CD4-positive, CD25-positive, alpha-beta regulatory T cell (primary cell): Measurements from ENCODE around the gene SPATA24. TPM values are rescaled to one million over a fixed set of nuclear protein-coding genes. Genes with fewer than 3 reads are reported as not detected.

Experiments
- ATAC-seq, 2 donors: fragments of 150-1000 bp; cut with Tn5 transposase; one replicate each; pipeline ENCODE4 v1.10.0; 2021; ENCODE audit warnings: low read depth in 2 of 2, moderate number of reproducible peaks in 2 of 2, moderate library complexity in 1 of 2
- DNase-seq, 3 donors: peaks; one replicate each; pipeline versions ENCODE4 v3.0.0 to v3.0.0-alpha.2; 2012 to 2022; ENCODE audit warnings: mixed read lengths in 1 of 3
- H3K27ac ChIP-seq: one replicate; pipeline ENCODE4 v1.7.0; 2013; ENCODE audit warnings: mild to moderate bottlenecking, low read length; ENCODE audit not compliant: insufficient read depth, poor library complexity, severe bottlenecking
- H3K27me3 ChIP-seq: one replicate; pipeline ENCODE4 v1.7.0; 2013; ENCODE audit warnings: low read length; ENCODE audit not compliant: control insufficient read depth, insufficient read depth
- H3K36me3 ChIP-seq: one replicate; pipeline ENCODE4 v1.7.0; 2013; ENCODE audit warnings: mild to moderate bottlenecking, low read length, moderate library complexity; ENCODE audit not compliant: control insufficient read depth, insufficient read depth
- H3K4me1 ChIP-seq: 2 replicates; pipeline ENCODE4 v1.7.0; 2013; ENCODE audit warnings: mild to moderate bottlenecking, low read length; ENCODE audit not compliant: insufficient read depth, control insufficient read depth, poor library complexity, severe bottlenecking
- H3K4me3 ChIP-seq: one replicate; pipeline ENCODE4 v1.7.0; 2013; ENCODE audit warnings: low read depth, mild to moderate bottlenecking, low read length, moderate library complexity
- H3K9me3 ChIP-seq, 2 experiments: 1 replicate in 1 of 2; 2 replicates in 1 of 2; pipeline ENCODE4 v1.7.0; 2013; ENCODE audit warnings: low read length in 2 of 2, mild to moderate bottlenecking in 1 of 2, moderate library complexity in 1 of 2; ENCODE audit not compliant: control insufficient read depth in 2 of 2
- H3K27ac Mint-ChIP-seq, 3 donors: one replicate each; pipeline ENCODE4 v1.8.0; 2020 to 2022; ENCODE audit warnings: mild to moderate bottlenecking in 3 of 3, mixed read lengths in 3 of 3, moderate library complexity in 2 of 3
- H3K27me3 Mint-ChIP-seq: one replicate; pipeline ENCODE4 v1.8.0; 2022; ENCODE audit warnings: mild to moderate bottlenecking, mixed read lengths
- H3K36me3 Mint-ChIP-seq: one replicate; pipeline ENCODE4 v1.8.0; 2020; ENCODE audit warnings: mixed read lengths
- H3K4me1 Mint-ChIP-seq, 4 donors: one replicate each; pipeline ENCODE4 v1.8.0; 2020 to 2022; ENCODE audit warnings: mixed read lengths in 4 of 4, mild to moderate bottlenecking in 1 of 4
- H3K4me3 Mint-ChIP-seq, 4 donors: one replicate each; pipeline ENCODE4 v1.8.0; 2020 to 2022; ENCODE audit warnings: mild to moderate bottlenecking in 4 of 4, mixed read lengths in 4 of 4, moderate library complexity in 3 of 4
- H3K9me3 Mint-ChIP-seq, 7 donors: one replicate each; pipeline ENCODE4 v1.8.0; 2020 to 2022; ENCODE audit warnings: mixed read lengths in 7 of 7, mild to moderate bottlenecking in 3 of 7, moderate library complexity in 2 of 7
- polyA plus RNA-seq, 4 donors: library from polyadenylated mRNA; unstranded; fragments of 300-500 nt; fragmentation: Illumina TruSeq; gene quantifications; one replicate each; pipeline ENCODE4 v1.2.3, GENCODE V29; 2021
- total RNA-seq: library from RNA; stranded (reverse); gene quantifications from one replicate; pipeline ENCODE4 v1.2.3, GENCODE V29; 2022

The SPATA24 gene
- total and polyA plus RNA-seq, 5 donors from 2014 or later, result 4.4 to 6.8 (median 5.5) TPM

- peak overlapping the region in 1 of 3 donors; percentile 76 for H3K27ac Mint-ChIP-seq
Observed at GRCh38 chr5:139374909-139375308, 29.0 kb downstream of the SPATA24 start.

GRCh38 chr5:139371482-139372435, 32.1 kb downstream of the SPATA24 start:
- H3K4me3 ChIP-seq, result no peak overlapping the region
- H3K9me3 Mint-ChIP-seq, result peaks cover 0 to 1% (median 0%) of the 10 kb centered on the region in 7 donors
- no peaks in the 10 kb centered on the region for H3K9me3 ChIP-seq
- peaks cover 15% of the 10 kb centered on the region for H3K36me3 Mint-ChIP-seq
- ATAC-seq (no peak), DNase-seq (no peak)
- H3K4me3 Mint-ChIP-seq, result no peak overlapping the region
- peaks cover 0 to 9% (median 5%) of the 10 kb centered on the region in 4 donors for H3K4me1 Mint-ChIP-seq
- H3K27ac Mint-ChIP-seq, result peak overlapping the region in 2 of 3 donors; percentile 1 to 29
- peaks cover 44% of the 10 kb centered on the region for H3K36me3 ChIP-seq
- no peaks in the 10 kb centered on the region for H3K27me3 Mint-ChIP-seq
- no peak overlapping the region for H3K27ac ChIP-seq
- H3K27me3 ChIP-seq, result no peaks in the 10 kb centered on the region
- no peaks in the 10 kb centered on the region for H3K4me1 ChIP-seq

More at GRCh38 chr5:139374909-139375308, 29.0 kb downstream of the SPATA24 start:
- no peak for ATAC-seq
- Mint-ChIP-seq H3K27me3 (no peaks in the 10 kb centered on the region), H3K9me3 (peaks cover 0 to 1% (median 0%) of the 10 kb centered on the region in 7 donors), H3K36me3 (peaks cover 18% of the 10 kb centered on the region), H3K4me1 (peaks cover 0 to 16% (median 6%) of the 10 kb centered on the region in 4 donors), H3K4me3 (no peak overlapping the region)
- no peaks in the 10 kb centered on the region for H3K27me3 ChIP-seq
- H3K4me3 ChIP-seq, result no peak overlapping the region
- H3K27ac ChIP-seq, result no peak overlapping the region
- DNase-seq, result no peak
- H3K4me1 ChIP-seq, result no peaks in the 10 kb centered on the region
- H3K9me3 ChIP-seq, result no peaks in the 10 kb centered on the region
- H3K36me3 ChIP-seq, result peaks cover 17% of the 10 kb centered on the region

- Mint-ChIP-seq H3K4me1 (peaks cover 0 to 9% (median 4%) of the 10 kb centered on the region in 4 donors), H3K4me3 (no peak overlapping the region), H3K27me3 (no peaks in the 10 kb centered on the region), H3K27ac (no peak overlapping the region), H3K36me3 (peaks cover 16% of the 10 kb centered on the region), H3K9me3 (peaks cover 0 to 1% (median 0%) of the 10 kb centered on the region in 7 donors)
- no peak overlapping the region for H3K27ac ChIP-seq
- H3K9me3 ChIP-seq, result no peaks in the 10 kb centered on the region
- H3K4me1 ChIP-seq, result no peaks in the 10 kb centered on the region
- H3K27me3 ChIP-seq, result no peaks in the 10 kb centered on the region
- DNase-seq (no peak), ATAC-seq (no peak)
- peaks cover 63% of the 10 kb centered on the region for H3K36me3 ChIP-seq
- H3K4me3 ChIP-seq, result no peak overlapping the region
Observed at GRCh38 chr5:139369181-139369580, 34.7 kb downstream of the SPATA24 start.

- ATAC-seq (no peak), DNase-seq (peak in 1 of 3 donors; percentile 29)
- Mint-ChIP-seq H3K27ac (no peak overlapping the region), H3K4me1 (peaks cover 0 to 9% (median 6%) of the 10 kb centered on the region in 4 donors), H3K4me3 (no peak overlapping the region), H3K27me3 (no peaks in the 10 kb centered on the region), H3K36me3 (peaks cover 22% of the 10 kb centered on the region), H3K9me3 (no peaks in the 10 kb centered on the region)
- H3K36me3 ChIP-seq, result peaks cover 66% of the 10 kb centered on the region
- H3K27me3 ChIP-seq, result no peaks in the 10 kb centered on the region
- no peaks in the 10 kb centered on the region for H3K9me3 ChIP-seq
- H3K4me3 ChIP-seq, result no peak overlapping the region
- H3K4me1 ChIP-seq, result no peaks in the 10 kb centered on the region
- no peak overlapping the region for H3K27ac ChIP-seq
Observed at GRCh38 chr5:139368613-139369012, 35.3 kb downstream of the SPATA24 start.

- H3K27ac Mint-ChIP-seq, result no peak overlapping the region
- no peaks in the 10 kb centered on the region for H3K27me3 ChIP-seq
Observed at GRCh38 chr5:139364466-139364865, 39.4 kb downstream of the SPATA24 start.

GRCh38 chr5:139363937-139364336, 40.0 kb downstream of the SPATA24 start:
- no peaks in the 10 kb centered on the region for H3K9me3 ChIP-seq
- no peak for ATAC-seq
- H3K4me1 ChIP-seq, result no peaks in the 10 kb centered on the region
- Mint-ChIP-seq H3K4me3 (no peak overlapping the region), H3K4me1 (peaks cover 11 to 22% (median 19%) of the 10 kb centered on the region in 4 donors), H3K27me3 (no peaks in the 10 kb centered on the region), H3K27ac (no peak overlapping the region), H3K36me3 (peaks cover 27% of the 10 kb centered on the region), H3K9me3 (no peaks in the 10 kb centered on the region)
- no peak overlapping the region for H3K27ac ChIP-seq
- H3K36me3 ChIP-seq, result peaks cover 49% of the 10 kb centered on the region
- DNase-seq, result no peak
- no peak overlapping the region for H3K4me3 ChIP-seq
- H3K27me3 ChIP-seq, result no peaks in the 10 kb centered on the region

More at GRCh38 chr5:139364466-139364865, 39.4 kb downstream of the SPATA24 start:
- no peaks in the 10 kb centered on the region for H3K9me3 Mint-ChIP-seq
- Histone ChIP-seq H3K4me1 (no peaks in the 10 kb centered on the region), H3K9me3 (no peaks in the 10 kb centered on the region), H3K27ac (no peak overlapping the region), H3K36me3 (peaks cover 53% of the 10 kb centered on the region), H3K4me3 (no peak overlapping the region)
- peaks cover 11 to 22% (median 18%) of the 10 kb centered on the region in 4 donors for H3K4me1 Mint-ChIP-seq
- no peaks in the 10 kb centered on the region for H3K27me3 Mint-ChIP-seq
- H3K36me3 Mint-ChIP-seq, result peaks cover 27% of the 10 kb centered on the region
- DNase-seq, result no peak
- no peak overlapping the region for H3K4me3 Mint-ChIP-seq
- no peak for ATAC-seq

GRCh38 chr5:139361835-139362429, 42.0 kb downstream of the SPATA24 start:
- H3K36me3 Mint-ChIP-seq, result peaks cover 35% of the 10 kb centered on the region
- peaks cover 38% of the 10 kb centered on the region for H3K36me3 ChIP-seq
- H3K4me3 Mint-ChIP-seq, result peak overlapping the region in 1 of 4 donors; percentile 61
- H3K9me3 Mint-ChIP-seq, result no peaks in the 10 kb centered on the region
- H3K27me3 Mint-ChIP-seq, result no peaks in the 10 kb centered on the region
- no peak overlapping the region for H3K27ac ChIP-seq
- H3K4me3 ChIP-seq, result no peak overlapping the region
- H3K27me3 ChIP-seq, result no peaks in the 10 kb centered on the region
- peaks cover 2% of the 10 kb centered on the region for H3K4me1 ChIP-seq
- H3K27ac Mint-ChIP-seq, result no peak overlapping the region
- H3K9me3 ChIP-seq, result no peaks in the 10 kb centered on the region
- H3K4me1 Mint-ChIP-seq, result peaks cover 16 to 37% (median 35%) of the 10 kb centered on the region in 4 donors
- ATAC-seq (no peak), DNase-seq (no peak)
